Ascending aorta (tissue), 2 donors: Measurements from ENCODE around the gene NFATC2. TPM values are rescaled to one million over a fixed set of nuclear protein-coding genes. Genes with fewer than 3 reads are reported as not detected.

Experiments
- DNase-seq, 2 donors: peaks; one replicate each; pipeline ENCODE4 v3.0.0-alpha.2; 2019; ENCODE audit warnings: low spot score in 2 of 2
- H3K27ac ChIP-seq, 2 donors: fragments of 200-600 bp; sonication (generic); one replicate each; pipeline ENCODE4 v1.5.1; 2016 to 2017; ENCODE audit warnings: mild to moderate bottlenecking in 1 of 2
- H3K27me3 ChIP-seq: fragments of 200-600 bp; sonication (generic); one replicate; pipeline ENCODE4 v1.5.1; 2017
- H3K36me3 ChIP-seq, 2 donors: fragments of 200-600 bp; sonication (generic); one replicate each; pipeline ENCODE4 v1.5.1; 2016
- H3K4me1 ChIP-seq, 2 donors: fragments of 200-600 bp; sonication (generic); one replicate each; pipeline ENCODE4 v1.5.1; 2016 to 2017; ENCODE audit warnings: mild to moderate bottlenecking in 1 of 2
- H3K4me3 ChIP-seq, 2 donors: fragments of 200-600 bp; sonication (generic); one replicate each; pipeline ENCODE4 v1.5.1; 2016 to 2017; ENCODE audit warnings: mild to moderate bottlenecking in 1 of 2
- H3K9me3 ChIP-seq, 2 donors: fragments of 200-600 bp; sonication (generic); one replicate each; pipeline ENCODE4 v1.5.1; 2016
- intact Hi-C: fragments of 100-400 bp; cut with DNase I; formaldehyde crosslinking; loops from one replicate; pipeline ENCODE4 v1.15.1; 2023
- total RNA-seq: library from RNA; depleted of rRNA; stranded (reverse); fragments of >200 nt; gene quantifications from one replicate; pipeline ENCODE4 v1.1.0, GENCODE V29; 2016
- TF ChIP-seq, protein P1 (sequence below), 3 experiments: fragments of 200-600 bp in 2 of 3; fragments of 450-650 bp in 1 of 3; sonication (generic) in 2 of 3; IDR thresholded peaks; one replicate each; pipeline ENCODE4 v1.5.1; 2016 to 2019; ENCODE audit warnings: antibody characterized with exemption in 3 of 3, mild to moderate bottlenecking in 1 of 3, moderate library complexity in 1 of 3

NFATC2 gene
- total RNA-seq, 1 donor from 2014 or later = 7.9 TPM

GRCh38 chr20:51411870-51412269 is 130.6 kb downstream of the NFATC2 start:
- Histone ChIP-seq H3K9me3 (no peaks in the 10 kb centered on the region), H3K27ac (peak overlapping the region; percentile 56 to 72)

DNA sequence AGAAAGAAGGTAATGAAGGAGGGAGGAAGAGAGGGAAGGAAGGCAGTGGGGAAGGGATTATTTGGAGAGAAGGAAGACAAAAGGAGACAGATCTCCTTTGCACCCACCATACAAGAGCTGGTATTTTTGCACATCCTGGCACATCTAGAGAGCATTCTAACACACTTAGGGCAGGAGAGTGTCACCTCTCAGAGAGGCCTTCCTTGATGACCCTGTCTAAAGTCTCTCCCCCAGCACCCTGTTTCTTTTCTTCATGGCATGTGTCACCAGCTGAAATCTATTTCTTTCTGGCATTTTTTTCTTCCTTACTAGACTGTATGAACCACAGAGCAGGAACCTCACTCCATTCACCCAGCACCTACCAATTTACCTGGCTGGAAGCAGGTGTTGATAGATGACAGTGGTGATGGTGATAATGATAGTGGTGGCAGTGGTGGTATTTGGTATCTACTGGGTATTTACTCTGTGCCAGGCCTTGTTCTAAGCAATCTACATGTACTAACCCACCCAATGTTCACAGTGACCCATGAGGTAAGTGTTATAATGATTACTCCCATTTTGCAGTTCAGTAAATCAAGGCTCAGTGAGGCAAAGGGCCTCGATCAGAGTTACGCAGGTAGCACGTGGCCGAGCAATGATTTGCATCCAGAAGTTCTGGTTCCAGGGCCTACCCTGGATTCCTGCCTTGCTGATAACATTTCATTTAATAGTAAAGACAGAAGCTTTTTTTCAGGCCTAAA is 131.8 kb downstream of the NFATC2 start:
- TF ChIP-seq, protein P1, sequence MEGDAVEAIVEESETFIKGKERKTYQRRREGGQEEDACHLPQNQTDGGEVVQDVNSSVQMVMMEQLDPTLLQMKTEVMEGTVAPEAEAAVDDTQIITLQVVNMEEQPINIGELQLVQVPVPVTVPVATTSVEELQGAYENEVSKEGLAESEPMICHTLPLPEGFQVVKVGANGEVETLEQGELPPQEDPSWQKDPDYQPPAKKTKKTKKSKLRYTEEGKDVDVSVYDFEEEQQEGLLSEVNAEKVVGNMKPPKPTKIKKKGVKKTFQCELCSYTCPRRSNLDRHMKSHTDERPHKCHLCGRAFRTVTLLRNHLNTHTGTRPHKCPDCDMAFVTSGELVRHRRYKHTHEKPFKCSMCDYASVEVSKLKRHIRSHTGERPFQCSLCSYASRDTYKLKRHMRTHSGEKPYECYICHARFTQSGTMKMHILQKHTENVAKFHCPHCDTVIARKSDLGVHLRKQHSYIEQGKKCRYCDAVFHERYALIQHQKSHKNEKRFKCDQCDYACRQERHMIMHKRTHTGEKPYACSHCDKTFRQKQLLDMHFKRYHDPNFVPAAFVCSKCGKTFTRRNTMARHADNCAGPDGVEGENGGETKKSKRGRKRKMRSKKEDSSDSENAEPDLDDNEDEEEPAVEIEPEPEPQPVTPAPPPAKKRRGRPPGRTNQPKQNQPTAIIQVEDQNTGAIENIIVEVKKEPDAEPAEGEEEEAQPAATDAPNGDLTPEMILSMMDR (IDR thresholded peaks at IDR 0.05) = no peak
- H3K36me3 ChIP-seq = no peaks in the 10 kb centered on the region
- no peak overlapping the region for H3K4me3 ChIP-seq
- intact Hi-C loops = no loop called here
- H3K27me3 ChIP-seq = no peaks in the 10 kb centered on the region
- no peak for DNase-seq
- H3K9me3 ChIP-seq = no peaks in the 10 kb centered on the region
- H3K4me1 ChIP-seq = peaks cover 4 to 15% of the 10 kb centered on the region in 2 donors
- no peak overlapping the region for H3K27ac ChIP-seq

More at GRCh38 chr20:51411870-51412269, 130.6 kb downstream of the NFATC2 start:
- no peaks in the 10 kb centered on the region for H3K27me3 ChIP-seq
- TF ChIP-seq, protein P1 (IDR thresholded peaks at IDR 0.05) = no peak
- H3K4me1 ChIP-seq = peaks cover 4 to 15% of the 10 kb centered on the region in 2 donors
- no peak for DNase-seq
- intact Hi-C loops = no loop called here
- no peaks in the 10 kb centered on the region for H3K36me3 ChIP-seq
- no peak overlapping the region for H3K4me3 ChIP-seq

DNA sequence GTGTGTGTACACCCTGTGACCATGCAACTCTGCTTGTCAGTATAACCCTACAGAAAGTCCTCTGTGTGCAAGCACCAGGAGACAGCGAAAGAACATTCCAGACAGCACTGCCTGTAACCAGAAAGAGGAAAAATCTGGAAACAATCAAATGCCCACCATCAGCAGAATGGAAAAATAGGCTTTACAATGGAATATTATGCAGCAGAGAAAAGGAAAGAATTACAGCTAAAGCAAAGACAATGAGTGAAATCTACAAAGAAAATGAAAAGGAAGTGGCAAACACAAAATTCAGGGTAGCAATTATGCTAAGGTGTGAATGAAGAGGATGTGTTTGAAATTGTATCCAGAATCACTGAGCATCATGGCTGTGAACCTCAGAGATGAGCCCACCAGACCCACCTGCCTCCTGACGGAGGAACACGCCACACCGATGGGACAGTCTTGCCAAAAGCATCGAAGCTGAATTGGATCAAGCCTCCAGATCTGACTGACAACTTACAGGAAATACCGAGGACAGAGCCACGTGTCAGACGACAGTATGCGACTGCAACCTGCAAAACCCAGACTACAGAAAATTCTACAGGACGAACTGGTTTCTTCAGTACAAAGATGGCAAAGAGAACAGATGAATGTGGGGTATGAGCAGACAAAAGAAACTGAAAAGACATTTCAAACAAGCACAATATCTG is 133.2 kb downstream of the NFATC2 start:
- Histone ChIP-seq H3K9me3 (no peaks in the 10 kb centered on the region), H3K27ac (no peak overlapping the region), H3K27me3 (no peaks in the 10 kb centered on the region), H3K36me3 (no peaks in the 10 kb centered on the region), H3K4me3 (no peak overlapping the region), H3K4me1 (peaks cover 4 to 15% of the 10 kb centered on the region in 2 donors)
- DNase-seq = no peak
- intact Hi-C loops = no loop called here
- TF ChIP-seq, protein P1 (IDR thresholded peaks at IDR 0.05) = no peak

GRCh38 chr20:51404297-51405060 is 138.0 kb downstream of the NFATC2 start:
- Histone ChIP-seq H3K9me3 (no peaks in the 10 kb centered on the region), H3K27me3 (no peaks in the 10 kb centered on the region), H3K4me1 (no peaks in the 10 kb centered on the region), H3K27ac (no peak overlapping the region), H3K36me3 (no peaks in the 10 kb centered on the region), H3K4me3 (no peak overlapping the region)
- peak in 1 of 2 donors; percentile 69 for DNase-seq
- intact Hi-C loops = no loop called here
- TF ChIP-seq, protein P1 (IDR thresholded peaks at IDR 0.05) = no peak

GRCh38 chr20:51403466-51404220 is 138.9 kb downstream of the NFATC2 start:
- no peak overlapping the region for H3K27ac ChIP-seq
- H3K9me3 ChIP-seq = no peaks in the 10 kb centered on the region
- no peak overlapping the region for H3K4me3 ChIP-seq
- TF ChIP-seq, protein P1 (IDR thresholded peaks at IDR 0.05) = no peak
- H3K4me1 ChIP-seq = no peaks in the 10 kb centered on the region
- DNase-seq = no peak
- H3K36me3 ChIP-seq = no peaks in the 10 kb centered on the region
- intact Hi-C loops = no loop called here
- H3K27me3 ChIP-seq = no peaks in the 10 kb centered on the region
